Pancreas (tissue), 10 donors: ENCODE data around the gene EPHA10. TPM values are rescaled to one million over a fixed set of nuclear protein-coding genes. Genes with fewer than 3 reads are reported as not detected.

Experiments used
- ATAC-seq, 4 donors: fragments of 200-7000 bp; cut with Tn5 transposase; one replicate each; pipeline versions ENCODE4 v1.8.0 to v1.9.1; 2020; ENCODE audit warnings: mild to moderate bottlenecking in 4 of 4, moderate library complexity in 4 of 4
- DNase-seq, 6 donors: peaks; one replicate each; pipeline ENCODE4 v3.0.0-alpha.2; 2020
- FAIRE-seq: peaks from 2 replicates; lab custom pipeline; 2012; peaks lifted over from hg19 to GRCh38; lab: Jason Lieb, UNC
- H3K27ac ChIP-seq, 4 donors: fragments of 200-600 bp; sonication (generic); 1 replicate in 3 of 4; 2 replicates in 1 of 4; pipeline versions ENCODE4 v1.5.0 to v1.8.0; 2020
- H3K27me3 ChIP-seq, 4 donors: fragments of 200-600 bp; one replicate each; pipeline ENCODE4 v1.8.0; 2021
- H3K36me3 ChIP-seq, 3 donors: fragments of 200-600 bp; sonication (generic) in 1 of 3; one replicate each; pipeline versions ENCODE4 v1.5.0 to v1.8.0; 2020 to 2021
- H3K4me1 ChIP-seq, 3 donors: fragments of 200-600 bp; one replicate each; pipeline ENCODE4 v1.8.0; 2021
- H3K4me3 ChIP-seq, 4 donors: fragments of 200-600 bp; sonication (generic) in 2 of 4; one replicate each; pipeline versions ENCODE4 v1.5.0 to v1.8.0; 2020 to 2021
- H3K9me3 ChIP-seq, 4 donors: fragments of 200-600 bp; one replicate each; pipeline ENCODE4 v1.8.0; 2021
- CTCF ChIP-seq, 4 donors: fragments of 200-600 bp; sonication (generic) in 3 of 4; IDR thresholded peaks; one replicate each; pipeline versions ENCODE4 v1.5.0 to v1.8.0; 2021; ENCODE audit warnings: antibody characterized with exemption in 4 of 4
- WGBS, 2 donors: extraction: QIAGEN DNeasy Blood & Tissue Kit; methylation state at CpG; one replicate each; pipeline ENCODE4 v1.1.7; 2013; 5-methylcytosine and 5-hydroxymethylcytosine counted together
- intact Hi-C, 3 donors: fragments of 100-400 bp; cut with DNase I; formaldehyde crosslinking; loops; one replicate each; pipeline versions ENCODE4 v1.11.1 to v1.14.2; 2022
- polyA plus RNA-seq, 2 donors: library from polyadenylated mRNA; stranded (reverse); fragments of 200-250 nt; gene quantifications; one replicate each; pipeline ENCODE4 v1.2.3, GENCODE V29; 2013
- total RNA-seq, 6 donors: library from RNA; stranded (reverse); fragmentation: NEBNext Ultra II Directional in 4 of 6; extraction: Animal tissue kit (Norgen Biotek cat#: 25700) in 4 of 6; gene quantifications; one replicate each; pipeline versions ENCODE4 v1.2.1 to v1.2.4, GENCODE V29; 2021 to 2023
- donor health status: healthy with polysubstance abuse.
- donor health status: DM: no; HTN: no; CAD: no; lungs with moderate emphysema.
- donor health status: DM: no; HTN: no; CAD: no.
- donor health status: control.
- donor health status: control.
- donor health status: Bipolar disorder and iron deficiency.
- donor health status: DM: yes; HTN: yes; CAD: no.
- donor health status: DM: no; HTN: no; CAD: no.
- donor health status: DM: no; HTN: no; CAD: no.
- donor health status: DM: yes; HTN: yes; CAD: no.

EPHA10 gene
- total and polyA plus RNA-seq, 8 donors: 1.7 to 3.8 (median 2.2) TPM

DNA sequence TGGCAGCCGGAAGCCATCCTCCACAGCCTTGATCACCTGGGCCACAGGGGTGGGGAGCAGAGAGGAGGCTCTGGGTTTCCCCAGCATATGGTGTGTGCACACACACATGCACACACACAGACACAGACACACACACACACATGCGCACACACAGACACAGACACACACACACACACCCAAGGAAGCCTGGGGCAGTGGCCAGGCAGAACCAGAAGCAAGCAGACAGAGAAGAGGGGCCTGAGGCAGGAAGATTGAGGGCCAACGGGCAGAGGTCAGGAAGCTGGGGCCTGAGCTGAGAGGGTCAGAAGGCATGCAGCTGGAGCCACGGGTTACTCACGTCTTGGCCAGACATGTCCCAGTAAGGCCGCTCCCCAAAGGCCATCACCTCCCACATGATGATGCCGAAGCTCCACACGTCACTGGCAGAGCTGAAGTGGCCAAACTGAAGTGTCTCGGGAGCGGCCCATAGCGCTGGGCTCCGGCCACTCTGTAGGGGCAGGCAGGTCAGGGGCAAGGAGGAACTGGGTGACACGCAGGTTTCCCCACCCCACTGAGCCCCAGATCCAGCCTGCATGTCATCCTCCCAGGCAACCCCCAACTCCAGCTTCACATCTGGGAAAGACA, 45.2 kb downstream of the EPHA10 start:
- intact Hi-C loops: no loop called here
- no peak overlapping the region for H3K27ac ChIP-seq
- H3K27me3 ChIP-seq: no peaks in the 10 kb centered on the region
- DNase-seq (no peak), ATAC-seq (no peak), FAIRE-seq (no peak)
- TF ChIP-seq CTCF (IDR thresholded peaks at IDR 0.05): no peak
- WGBS, 2 donors: 83 to 86% methylated on average over 13 of the region's 13 CpGs
- H3K4me1 ChIP-seq: no peaks in the 10 kb centered on the region
- H3K4me3 ChIP-seq: no peak overlapping the region
- H3K9me3 ChIP-seq: no peaks in the 10 kb centered on the region
- H3K36me3 ChIP-seq: no peaks in the 10 kb centered on the region

DNA sequence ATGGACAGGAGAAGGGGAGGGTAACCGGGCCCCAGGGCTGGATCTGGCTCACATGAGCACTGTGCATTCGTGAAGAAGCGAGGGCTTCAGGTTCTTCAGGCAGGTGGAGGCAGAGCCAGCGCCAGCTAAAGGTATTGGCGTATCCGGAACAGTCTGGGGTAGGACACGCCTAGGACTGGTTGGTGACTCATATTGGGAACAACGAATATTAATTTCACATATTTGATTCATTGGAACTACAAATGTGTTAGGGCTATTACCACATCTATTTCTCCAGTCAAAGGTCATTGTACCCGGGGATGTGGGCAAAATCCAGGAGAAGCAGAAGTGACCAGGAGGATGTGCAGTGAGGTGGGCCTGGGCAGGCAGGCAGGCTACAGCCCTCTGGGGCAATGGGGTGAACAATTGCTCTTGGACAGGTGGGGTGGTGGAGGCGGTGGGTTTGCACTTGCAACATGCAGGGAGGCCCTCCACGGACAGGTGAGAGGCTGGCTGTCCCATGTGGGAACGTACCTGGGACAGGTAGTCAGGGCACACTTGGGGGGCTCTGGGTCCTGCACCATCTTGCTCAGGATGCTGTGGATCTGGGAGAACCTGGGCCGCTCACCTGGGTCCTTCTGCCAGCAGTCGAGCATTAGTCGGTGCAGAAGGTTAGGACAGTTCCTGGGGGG, 45.9 kb downstream of the EPHA10 start:
- H3K9me3 ChIP-seq: no peaks in the 10 kb centered on the region
- H3K27ac ChIP-seq: no peak overlapping the region
- no peaks in the 10 kb centered on the region for H3K27me3 ChIP-seq
- H3K36me3 ChIP-seq: no peaks in the 10 kb centered on the region
- intact Hi-C loops: no loop called here
- no peak for TF ChIP-seq CTCF (IDR thresholded peaks at IDR 0.05)
- DNase-seq (no peak), ATAC-seq (no peak), FAIRE-seq (no peak)
- no peaks in the 10 kb centered on the region for H3K4me1 ChIP-seq
- 84 to 89% methylated on average over 13 to 15 of the region's 15 CpGs for WGBS, 2 donors
- H3K4me3 ChIP-seq: no peak overlapping the region

DNA sequence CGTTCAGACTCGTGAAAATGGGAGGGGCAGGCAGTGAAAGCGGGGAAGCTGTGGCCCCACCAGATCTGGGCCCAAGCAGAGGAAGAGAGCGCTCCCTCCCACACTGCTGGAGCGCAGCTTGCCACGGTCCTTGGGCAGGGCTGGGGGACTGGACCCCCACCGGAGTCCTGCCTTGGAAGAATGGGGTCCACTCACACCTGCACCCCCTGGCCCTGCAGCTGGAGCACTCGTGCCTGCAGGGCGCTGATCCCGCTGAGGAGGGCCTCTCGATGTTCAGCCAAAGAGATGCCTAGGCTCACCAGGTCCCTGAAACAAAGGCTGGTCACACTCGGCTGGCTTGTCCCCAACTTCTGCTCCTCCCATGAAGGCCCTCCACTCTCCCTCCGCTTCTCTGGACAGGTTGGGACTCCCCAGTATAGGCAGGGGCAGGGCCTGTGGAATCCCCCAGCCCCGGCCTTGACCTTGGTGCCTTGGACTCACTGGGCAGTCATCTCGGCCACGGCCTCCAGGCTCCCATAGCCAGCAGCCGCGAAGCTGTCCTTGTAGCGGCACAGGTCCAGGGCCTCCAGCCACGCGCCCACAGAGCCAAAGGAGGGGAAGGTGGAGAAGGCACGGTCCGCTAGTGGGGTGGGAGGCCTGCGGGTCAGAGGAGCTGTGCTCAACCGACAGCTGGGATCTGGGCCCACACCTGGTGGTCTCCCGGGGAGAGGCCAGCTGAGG, 46.6 kb downstream of the EPHA10 start:
- FAIRE-seq (no peak), DNase-seq (no peak), ATAC-seq (no peak)
- Histone ChIP-seq H3K27me3 (no peaks in the 10 kb centered on the region), H3K9me3 (no peaks in the 10 kb centered on the region), H3K27ac (no peak overlapping the region), H3K4me3 (no peak overlapping the region), H3K36me3 (no peaks in the 10 kb centered on the region), H3K4me1 (no peaks in the 10 kb centered on the region)
- WGBS, 2 donors: 82 to 87% methylated on average over 26 of the region's 26 CpGs
- intact Hi-C loops: no loop called here
- no peak for TF ChIP-seq CTCF (IDR thresholded peaks at IDR 0.05)

DNA sequence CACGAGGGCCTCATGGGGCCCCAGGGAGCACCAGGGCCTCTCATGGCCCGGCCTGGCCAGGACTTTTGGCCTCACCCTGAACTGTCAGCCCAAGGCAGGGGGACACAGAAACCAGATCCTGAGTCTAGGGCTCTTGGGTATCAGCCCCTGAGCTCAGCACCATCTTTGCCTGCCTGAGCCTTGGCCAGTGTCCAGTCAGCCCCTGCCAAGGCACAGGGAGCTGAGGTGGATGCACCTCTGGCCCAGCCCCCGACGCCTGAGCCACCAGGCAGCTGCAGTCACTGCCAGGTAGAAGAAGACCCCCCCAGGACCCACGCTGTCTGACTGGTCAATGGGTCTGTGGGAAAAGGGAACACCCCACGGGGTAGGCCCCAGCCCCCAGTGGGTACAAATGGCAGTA, 47.3 kb downstream of the EPHA10 start:
- intact Hi-C loops: no loop called here
- no peak overlapping the region for H3K4me3 ChIP-seq
- no peaks in the 10 kb centered on the region for H3K27me3 ChIP-seq
- H3K4me1 ChIP-seq: no peaks in the 10 kb centered on the region
- no peak overlapping the region for H3K27ac ChIP-seq
- no peak for TF ChIP-seq CTCF (IDR thresholded peaks at IDR 0.05)
- no peaks in the 10 kb centered on the region for H3K36me3 ChIP-seq
- no peak for FAIRE-seq
- DNase-seq: no peak
- no peaks in the 10 kb centered on the region for H3K9me3 ChIP-seq
- no peak for ATAC-seq
- 85 to 90% methylated on average over 6 of the region's 6 CpGs for WGBS, 2 donors
